NB4 (cell line): ENCODE measurements around the gene MAFF.

Experiments used
- TF ChIP-seq, protein P1 (sequence below): IDR thresholded peaks from one replicate; pipeline ENCODE4 v1.5.1; 2012; ENCODE audit warnings: low read depth, low read length
- TF ChIP-seq, protein P2 (sequence below): IDR thresholded peaks from 2 replicates; pipeline ENCODE4 v1.6.1; 2011; ENCODE audit warnings: low read depth, low read length

DNA sequence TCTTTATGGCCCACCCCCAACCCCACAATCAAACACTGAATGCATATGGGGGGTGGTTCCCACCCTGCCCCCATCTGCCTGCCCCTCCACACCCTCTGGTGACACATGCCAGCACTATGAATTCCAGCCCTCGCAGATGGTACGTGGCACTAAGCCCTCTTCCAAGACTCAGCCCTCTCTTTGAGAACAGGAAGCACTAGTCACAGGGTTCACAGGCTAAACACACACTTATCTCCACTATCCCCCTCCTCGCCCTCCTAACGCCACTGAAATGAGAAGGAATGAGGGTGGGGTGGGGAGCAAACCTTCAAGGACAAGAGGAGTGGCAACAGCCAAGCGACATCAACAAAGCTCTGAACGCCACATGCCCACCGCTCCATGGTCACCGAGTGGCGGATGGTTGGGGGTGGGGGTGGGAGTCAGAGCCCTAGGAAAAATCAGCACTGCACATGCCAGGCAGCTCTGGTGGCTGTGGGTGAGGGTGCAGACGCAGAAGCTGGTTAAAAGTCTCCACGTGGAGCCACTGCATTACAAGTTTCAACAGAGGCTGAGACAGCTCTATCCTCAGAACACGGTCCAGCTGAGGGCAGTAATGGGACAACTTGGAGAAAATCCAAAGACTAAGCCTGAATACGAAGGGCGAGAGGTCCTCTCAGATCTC is 37.4 kb downstream of the MAFF start:
- TF ChIP-seq, protein P1, sequence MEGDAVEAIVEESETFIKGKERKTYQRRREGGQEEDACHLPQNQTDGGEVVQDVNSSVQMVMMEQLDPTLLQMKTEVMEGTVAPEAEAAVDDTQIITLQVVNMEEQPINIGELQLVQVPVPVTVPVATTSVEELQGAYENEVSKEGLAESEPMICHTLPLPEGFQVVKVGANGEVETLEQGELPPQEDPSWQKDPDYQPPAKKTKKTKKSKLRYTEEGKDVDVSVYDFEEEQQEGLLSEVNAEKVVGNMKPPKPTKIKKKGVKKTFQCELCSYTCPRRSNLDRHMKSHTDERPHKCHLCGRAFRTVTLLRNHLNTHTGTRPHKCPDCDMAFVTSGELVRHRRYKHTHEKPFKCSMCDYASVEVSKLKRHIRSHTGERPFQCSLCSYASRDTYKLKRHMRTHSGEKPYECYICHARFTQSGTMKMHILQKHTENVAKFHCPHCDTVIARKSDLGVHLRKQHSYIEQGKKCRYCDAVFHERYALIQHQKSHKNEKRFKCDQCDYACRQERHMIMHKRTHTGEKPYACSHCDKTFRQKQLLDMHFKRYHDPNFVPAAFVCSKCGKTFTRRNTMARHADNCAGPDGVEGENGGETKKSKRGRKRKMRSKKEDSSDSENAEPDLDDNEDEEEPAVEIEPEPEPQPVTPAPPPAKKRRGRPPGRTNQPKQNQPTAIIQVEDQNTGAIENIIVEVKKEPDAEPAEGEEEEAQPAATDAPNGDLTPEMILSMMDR = no peak
- TF ChIP-seq, protein P2, sequence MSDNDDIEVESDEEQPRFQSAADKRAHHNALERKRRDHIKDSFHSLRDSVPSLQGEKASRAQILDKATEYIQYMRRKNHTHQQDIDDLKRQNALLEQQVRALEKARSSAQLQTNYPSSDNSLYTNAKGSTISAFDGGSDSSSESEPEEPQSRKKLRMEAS = no peak
